T-cell (primary cell): ENCODE results near the gene SELPLG. TPM values are rescaled to one million over a fixed set of nuclear protein-coding genes. Genes with fewer than 3 reads are reported as not detected.

Source experiments
- ATAC-seq, 4 experiments: fragments of 200-7000 bp in 3 of 4; fragments of 150-1000 bp in 1 of 4; cut with Tn5 transposase; replicated peaks in 1 of 4; 1 replicate in 3 of 4; 2 replicates in 1 of 4; pipeline ENCODE4 v1.10.0; 2021; ENCODE audit warnings: moderate library complexity in 3 of 4, mild to moderate bottlenecking in 2 of 4, moderate number of reproducible peaks in 1 of 4
- CTCF ChIA-PET, 2 donors: fragments of 300-600 bp; sonication (Branson Sonifier 250); formaldehyde crosslinking; loops; one replicate each; lab custom pipeline; 2022; ENCODE audit warnings: antibody characterized with exemption in 2 of 2; lab: Charles Lee
- POLR2A ChIA-PET, 2 donors: fragments of 300-600 bp; sonication (Branson Sonifier 250); formaldehyde crosslinking; loops; one replicate each; lab custom pipeline; 2022; ENCODE audit warnings: antibody characterized with exemption in 2 of 2; lab: Charles Lee
- DNase-seq, 35 experiments: peaks; one replicate each; pipeline versions ENCODE4 v3.0.0 to v3.0.0-alpha.2; 2013 to 2023
- H3K27ac ChIP-seq: one replicate; pipeline ENCODE4 v1.5.1; 2013; ENCODE audit warnings: low read length
- H3K27me3 ChIP-seq, 2 experiments: replicated peaks in 1 of 2; 1 replicate in 1 of 2; 2 replicates in 1 of 2; pipeline versions ENCODE4 v1.6.1 to v1.7.0; 2013; ENCODE audit warnings: low read length in 1 of 2, mixed read lengths in 1 of 2; ENCODE audit not compliant: control insufficient read depth in 2 of 2, insufficient read depth in 2 of 2; ENCODE audit errors: extremely low read depth in 1 of 2
- H3K36me3 ChIP-seq, 2 donors: 1 replicate in 1 of 2; 2 replicates in 1 of 2; pipeline versions ENCODE4 v1.6.1 to v1.7.0; 2013; ENCODE audit warnings: low read length in 1 of 2; ENCODE audit not compliant: control insufficient read depth in 2 of 2, insufficient read depth in 1 of 2; ENCODE audit errors: extremely low read depth in 1 of 2
- H3K4me1 ChIP-seq, 2 experiments: 1 replicate in 1 of 2; 2 replicates in 1 of 2; pipeline versions ENCODE4 v1.6.1 to v1.7.0; 2013; ENCODE audit warnings: low read length in 2 of 2, mixed read lengths in 1 of 2; ENCODE audit not compliant: insufficient read depth in 2 of 2, control insufficient read depth in 1 of 2; ENCODE audit errors: extremely low read depth in 1 of 2
- H3K4me3 ChIP-seq, 2 donors: 1 replicate in 1 of 2; 2 replicates in 1 of 2; pipeline versions ENCODE4 v1.5.1 to v1.7.0; 2013; ENCODE audit warnings: mild to moderate bottlenecking in 2 of 2, low read length in 1 of 2, moderate library complexity in 1 of 2; ENCODE audit not compliant: control insufficient read depth in 1 of 2; ENCODE audit errors: extremely low read depth in 1 of 2
- H3K9me3 ChIP-seq: 2 replicates; pipeline ENCODE4 v1.7.0; 2013
- H3K27ac Mint-ChIP-seq, 2 donors: one replicate each; pipeline ENCODE4 v1.8.0; 2020 to 2021; ENCODE audit warnings: mild to moderate bottlenecking in 2 of 2, mixed read lengths in 2 of 2
- H3K27me3 Mint-ChIP-seq, 2 donors: one replicate each; pipeline ENCODE4 v1.8.0; 2021 to 2022; ENCODE audit warnings: mixed read lengths in 2 of 2
- H3K36me3 Mint-ChIP-seq: one replicate; pipeline ENCODE4 v1.8.0; 2021; ENCODE audit warnings: mixed read lengths
- H3K4me1 Mint-ChIP-seq, 3 donors: one replicate each; pipeline ENCODE4 v1.8.0; 2020 to 2022; ENCODE audit warnings: mixed read lengths in 3 of 3, mild to moderate bottlenecking in 1 of 3
- H3K4me3 Mint-ChIP-seq, 3 donors: one replicate each; pipeline ENCODE4 v1.8.0; 2020 to 2022; ENCODE audit warnings: mild to moderate bottlenecking in 3 of 3, mixed read lengths in 3 of 3, moderate library complexity in 3 of 3
- H3K9me3 Mint-ChIP-seq, 3 donors: one replicate each; pipeline ENCODE4 v1.8.0; 2020 to 2022; ENCODE audit warnings: mixed read lengths in 3 of 3
- WGBS: methylation state at CpG from one replicate; pipeline ENCODE4 v1.1.5; 2013; ENCODE audit warnings: missing lambda C conversion rate; ENCODE audit not compliant: insufficient coverage; 5-methylcytosine and 5-hydroxymethylcytosine counted together
- total RNA-seq, 35 experiments: library from RNA in 6 of 35; stranded (reverse) in 6 of 35; fragments of 120-200 nt in 1 of 35; gene quantifications; one replicate each; pipeline versions ENCODE4 v1.2.1 to v1.2.4 and lab custom pipeline; 2013 to 2026

The SELPLG gene
- total RNA-seq, 5 donors from 2014 or later (not counting 1 experiment from before 2014, with no cell fraction given): 102 to 220 (median 215) TPM

DNA sequence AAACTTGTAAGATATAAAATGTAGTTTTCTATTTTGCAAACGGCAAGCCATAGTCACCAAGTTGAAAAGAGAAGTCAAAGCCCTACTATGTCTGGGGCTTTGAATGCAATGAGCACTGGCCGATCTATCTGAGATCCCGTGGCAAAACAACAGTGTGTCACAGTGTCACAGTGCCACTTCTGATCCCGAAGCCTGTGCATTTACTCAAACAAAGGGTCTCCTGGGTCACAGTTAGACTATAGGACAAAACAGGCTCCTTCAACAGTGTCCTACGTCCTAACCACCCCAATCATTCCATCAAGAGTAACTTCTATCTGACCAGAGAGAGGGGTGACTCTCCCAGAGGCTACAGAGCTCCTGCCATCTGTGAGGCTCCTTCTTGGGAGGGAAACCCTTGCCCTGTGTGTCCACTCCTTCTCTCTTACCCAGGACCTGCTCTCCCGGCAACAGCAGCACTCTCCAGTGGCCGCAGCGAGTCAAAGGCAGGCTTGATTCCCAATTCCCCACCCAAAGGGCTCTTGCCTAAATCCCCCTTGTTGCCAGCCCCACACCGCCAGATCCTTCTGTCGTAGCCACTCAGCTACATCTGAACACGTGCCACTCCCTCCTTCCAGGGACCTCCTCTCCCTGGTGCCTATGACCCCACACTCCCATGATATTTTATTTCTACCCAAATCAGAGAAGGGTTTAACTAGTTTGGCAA is 14.0 kb upstream of the SELPLG start:
- peak overlapping the region in 1 of 3 donors; percentile 37 for H3K4me3 Mint-ChIP-seq
- Histone ChIP-seq H3K27ac (no peak overlapping the region), H3K27me3 (no peaks in the 10 kb centered on the region), H3K36me3 (peaks cover 0 to 2% of the 10 kb centered on the region in 2 donors), H3K4me3 (no peak overlapping the region), H3K9me3 (no peaks in the 10 kb centered on the region), H3K4me1 (peaks cover 15 to 30% of the 10 kb centered on the region in 2 experiments)
- peak overlapping the region in 1 of 2 donors; percentile 13 for H3K27ac Mint-ChIP-seq
- 94% methylated on average over 9 of the region's 11 CpGs for WGBS
- H3K27me3 Mint-ChIP-seq: no peaks in the 10 kb centered on the region
- H3K9me3 Mint-ChIP-seq: no peaks in the 10 kb centered on the region
- CTCF ChIA-PET: interaction anchor here (1.2 to 3.2 kb wide), 3 partner anchors 13 to 39 kb away, joined by 7 to 20 read pairs (median 8); partner anchors contain the start of gene SELPLG (in 1 of the 2)
- POLR2A ChIA-PET: no interaction called here
- ATAC-seq (no peak), DNase-seq (no peak)
- H3K36me3 Mint-ChIP-seq: peaks cover 4% of the 10 kb centered on the region
- peaks cover 27 to 33% (median 31%) of the 10 kb centered on the region in 3 donors for H3K4me1 Mint-ChIP-seq

GRCh38 chr12:108646600-108647579 is 13.2 kb upstream of the SELPLG start:
- H3K27me3 ChIP-seq: no peaks in the 10 kb centered on the region
- Mint-ChIP-seq H3K27me3 (no peaks in the 10 kb centered on the region), H3K27ac (peak overlapping the region; percentile 86 to 91), H3K9me3 (no peaks in the 10 kb centered on the region), H3K4me1 (peaks cover 27 to 37% (median 34%) of the 10 kb centered on the region in 3 donors), H3K4me3 (peak overlapping the region; percentile 18 to 70 (median 66)), H3K36me3 (peaks cover 4% of the 10 kb centered on the region)
- ChIA-PET POLR2A (interaction anchor here (0.6 to 0.7 kb wide), 3 partner anchors 18 to 81 kb away, joined by 3 read pairs; no protein-coding TSS in a partner anchor), CTCF (interaction anchor here (0.6 to 3.2 kb wide), 9 partner anchors 11 to 1928 kb away, joined by 3 to 20 read pairs (median 5); partner anchors contain the start of gene SELPLG (in 1 of the 2))
- H3K4me3 ChIP-seq: no peak overlapping the region
- no peaks in the 10 kb centered on the region for H3K9me3 ChIP-seq
- DNase-seq (peak in 1 of 35 experiments; percentile 38), ATAC-seq (peak in 3 of 4 experiments; percentile 29 to 53 (median 36))
- peak overlapping the region; percentile 38 for H3K27ac ChIP-seq
- peaks cover 15 to 30% of the 10 kb centered on the region in 2 experiments for H3K4me1 ChIP-seq
- 38% methylated on average over 4 of the region's 10 CpGs for WGBS
- H3K36me3 ChIP-seq: peaks cover 0 to 2% of the 10 kb centered on the region in 2 donors

DNA sequence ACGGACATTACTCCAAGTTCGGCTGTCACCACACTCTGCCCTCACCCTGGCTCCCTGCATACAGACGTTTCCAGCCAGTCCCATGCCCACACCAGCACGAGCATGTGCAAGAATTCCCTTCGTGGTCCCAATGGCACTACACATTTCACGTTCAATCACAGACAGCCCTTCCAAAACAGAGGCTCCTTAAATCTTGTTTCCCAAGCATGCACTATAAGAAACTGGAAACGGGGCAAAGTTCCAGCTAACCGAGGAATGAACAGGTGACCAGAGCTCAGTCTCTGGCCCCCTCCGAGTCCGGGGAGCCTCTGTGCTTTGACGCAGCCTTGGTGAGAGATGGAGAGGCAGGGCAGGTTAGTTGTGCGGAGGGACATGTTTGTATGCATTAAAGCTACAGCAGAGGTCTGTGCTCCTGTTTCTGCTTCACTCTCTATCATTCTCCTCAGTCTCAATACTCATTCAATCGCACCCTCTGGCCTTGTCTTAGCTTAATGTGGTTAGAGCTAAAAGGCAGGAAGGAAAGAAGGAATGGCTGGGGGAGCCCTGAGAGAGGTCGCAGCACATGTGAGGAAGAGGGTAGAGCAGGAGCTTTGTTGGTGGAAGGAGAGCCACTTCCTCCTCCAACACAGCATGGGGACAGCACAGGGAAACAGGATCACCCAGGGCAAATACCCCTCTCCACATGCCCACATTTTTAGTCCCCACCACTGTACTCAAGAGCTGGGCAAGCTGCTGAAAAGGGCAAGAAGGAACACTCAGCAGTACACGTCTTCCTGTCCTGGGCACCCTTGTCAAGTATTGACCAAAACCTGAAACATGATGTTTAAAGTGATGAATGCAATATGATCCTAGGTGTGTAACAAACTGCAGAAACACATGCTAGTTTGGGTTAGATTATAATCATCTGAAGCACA is 12.2 kb upstream of the SELPLG start:
- peak overlapping the region; percentile 86 to 91 for H3K27ac Mint-ChIP-seq
- no peaks in the 10 kb centered on the region for H3K27me3 Mint-ChIP-seq
- Histone ChIP-seq H3K9me3 (no peaks in the 10 kb centered on the region), H3K4me1 (peaks cover 15 to 30% of the 10 kb centered on the region in 2 experiments), H3K27ac (peak overlapping the region; percentile 38), H3K4me3 (peak overlapping the region in 1 of 2 donors; percentile 1), H3K27me3 (no peaks in the 10 kb centered on the region), H3K36me3 (peaks cover 0 to 3% of the 10 kb centered on the region in 2 donors)
- ATAC-seq (peak; percentile 34 to 64 (median 48)), DNase-seq (no peak)
- WGBS: 88% methylated on average over 5 of the region's 15 CpGs
- CTCF ChIA-PET: interaction anchor here (0.9 to 3.2 kb wide), 4 partner anchors 12 to 29 kb away, joined by 3 to 20 read pairs (median 6); partner anchors contain the start of gene SELPLG (in 1 of the 2)
- no peaks in the 10 kb centered on the region for H3K9me3 Mint-ChIP-seq
- peak overlapping the region; percentile 18 to 70 (median 66) for H3K4me3 Mint-ChIP-seq
- POLR2A ChIA-PET: interaction anchor here (0.6 to 0.7 kb wide), 3 partner anchors 39 to 1520 kb away, joined by 3 to 6 read pairs (median 3); no protein-coding TSS in a partner anchor
- H3K4me1 Mint-ChIP-seq: peaks cover 27 to 41% (median 40%) of the 10 kb centered on the region in 3 donors
- H3K36me3 Mint-ChIP-seq: peaks cover 4% of the 10 kb centered on the region

GRCh38 chr12:108644811-108645120 is 11.1 kb upstream of the SELPLG start:
- Mint-ChIP-seq H3K27me3 (no peaks in the 10 kb centered on the region), H3K4me3 (no peak overlapping the region), H3K36me3 (peaks cover 4% of the 10 kb centered on the region), H3K4me1 (peaks cover 29 to 47% (median 45%) of the 10 kb centered on the region in 3 donors), H3K9me3 (no peaks in the 10 kb centered on the region), H3K27ac (peak overlapping the region in 1 of 2 donors; percentile 91)
- peaks cover 15 to 30% of the 10 kb centered on the region in 2 experiments for H3K4me1 ChIP-seq
- no peaks in the 10 kb centered on the region for H3K9me3 ChIP-seq
- H3K27ac ChIP-seq: no peak overlapping the region
- DNase-seq (no peak), ATAC-seq (no peak)
- POLR2A ChIA-PET: interaction anchor here in 1 of 2 donors (0.5 to 0.7 kb wide), 2 partner anchors 81 to 117 kb away, joined by 3 to 10 read pairs; no protein-coding TSS in a partner anchor
- CTCF ChIA-PET: interaction anchor here in 1 of 2 donors (0.7 kb wide), 1 partner anchor 416 kb away, joined by 6 read pairs; no protein-coding TSS in a partner anchor
- WGBS: 95% methylated on average over 4 of the region's 7 CpGs
- no peaks in the 10 kb centered on the region for H3K27me3 ChIP-seq
- H3K36me3 ChIP-seq: peaks cover 0 to 3% of the 10 kb centered on the region in 2 donors
- H3K4me3 ChIP-seq: no peak overlapping the region

GRCh38 chr12:108643941-108644810 is 10.5 kb upstream of the SELPLG start:
- Histone ChIP-seq H3K4me1 (peaks cover 15 to 30% of the 10 kb centered on the region in 2 experiments), H3K27ac (no peak overlapping the region), H3K27me3 (no peaks in the 10 kb centered on the region), H3K9me3 (no peaks in the 10 kb centered on the region), H3K36me3 (peaks cover 0 to 3% of the 10 kb centered on the region in 2 donors), H3K4me3 (no peak overlapping the region)
- POLR2A ChIA-PET: interaction anchor here in 1 of 2 donors (0.7 kb wide), 1 partner anchor 80 kb away, joined by 3 read pairs; no protein-coding TSS in a partner anchor
- ATAC-seq: no peak
- no peaks in the 10 kb centered on the region for H3K9me3 Mint-ChIP-seq
- H3K4me3 Mint-ChIP-seq: no peak overlapping the region
- peaks cover 4% of the 10 kb centered on the region for H3K36me3 Mint-ChIP-seq
- WGBS: 91% methylated on average over 10 of the region's 18 CpGs
- no peak for DNase-seq
- CTCF ChIA-PET: interaction anchor here in 1 of 2 donors (0.7 kb wide), 1 partner anchor 416 kb away, joined by 6 read pairs; no protein-coding TSS in a partner anchor
- no peaks in the 10 kb centered on the region for H3K27me3 Mint-ChIP-seq
- peaks cover 30 to 52% (median 45%) of the 10 kb centered on the region in 3 donors for H3K4me1 Mint-ChIP-seq
- no peak overlapping the region for H3K27ac Mint-ChIP-seq
